Measurements from ENCODE around the gene ZDHHC4.

ZDHHC4 gene

GRCh38 chr7:6556196-6556595 is 21.1 kb upstream of the ZDHHC4 start:
- H3K27me3 ChIP-seq (ENCODE audit: control insufficient read depth, low read length), result peaks cover 3% of the 10 kb centered on the region; the same call in 1 of the 2 replicates
- no peaks in the 10 kb centered on the region for H3K9me2 ChIP-seq (replicated peaks; ENCODE audit: control insufficient read depth, low read length)
- H3K79me2 ChIP-seq (ENCODE audit: control insufficient read depth, low read length), result no peaks in the 10 kb centered on the region
- no peak overlapping the region for H3K4me2 ChIP-seq (ENCODE audit: low read length)
- TF ChIP-seq CTCF (IDR thresholded peaks at IDR 0.05; ENCODE audit: low read depth, low read length, poor library complexity, severe bottlenecking), result peak; percentile 69
- no peak for TF ChIP-seq EZH2phosphoT487 (IDR thresholded peaks at IDR 0.05; ENCODE audit: borderline replicate concordance, low read length)
- H3K36me3 ChIP-seq (ENCODE audit: control insufficient read depth, low read length), result no peaks in the 10 kb centered on the region
- H3K4me1 ChIP-seq (ENCODE audit: control insufficient read depth, low read length), result peaks cover 8% of the 10 kb centered on the region
- no peaks in the 10 kb centered on the region for H3F3A ChIP-seq (ENCODE audit: control insufficient read depth, insufficient read depth)
- H3K4me3 ChIP-seq (ENCODE audit: low read length), result no peak overlapping the region
- H3K9me3 ChIP-seq (ENCODE audit: control insufficient read depth, insufficient read depth, low read length), result no peaks in the 10 kb centered on the region
- H3K27ac ChIP-seq (ENCODE audit: low read depth, low read length), result no peak overlapping the region
- no peaks in the 10 kb centered on the region for H4K20me1 ChIP-seq (ENCODE audit: control insufficient read depth, insufficient read depth, low read depth, low read length)

- H3K9me3 ChIP-seq (ENCODE audit: control insufficient read depth, insufficient read depth, low read length), result no peaks in the 10 kb centered on the region
- H3K79me2 ChIP-seq (ENCODE audit: control insufficient read depth, low read length), result no peaks in the 10 kb centered on the region
- TF ChIP-seq CTCF (IDR thresholded peaks at IDR 0.05; ENCODE audit: low read depth, low read length, poor library complexity, severe bottlenecking), result peak; percentile 15
- no peak for TF ChIP-seq EZH2phosphoT487 (IDR thresholded peaks at IDR 0.05; ENCODE audit: borderline replicate concordance, low read length)
- no peaks in the 10 kb centered on the region for H3K9me2 ChIP-seq (replicated peaks; ENCODE audit: control insufficient read depth, low read length)
- H3K27me3 ChIP-seq (ENCODE audit: control insufficient read depth, low read length), result peaks cover 3% of the 10 kb centered on the region; the same call in 1 of the 2 replicates
- no peak overlapping the region for H3K27ac ChIP-seq (ENCODE audit: low read depth, low read length)
- H3F3A ChIP-seq (ENCODE audit: control insufficient read depth, insufficient read depth), result no peaks in the 10 kb centered on the region
- H3K36me3 ChIP-seq (ENCODE audit: control insufficient read depth, low read length), result no peaks in the 10 kb centered on the region
- no peaks in the 10 kb centered on the region for H4K20me1 ChIP-seq (ENCODE audit: control insufficient read depth, insufficient read depth, low read depth, low read length)
- H3K4me2 ChIP-seq (ENCODE audit: low read length), result no peak overlapping the region
- H3K4me1 ChIP-seq (ENCODE audit: control insufficient read depth, low read length), result peaks cover 8% of the 10 kb centered on the region
- H3K4me3 ChIP-seq (ENCODE audit: low read length), result no peak overlapping the region
Observed at GRCh38 chr7:6558837-6559236, 18.4 kb upstream of the ZDHHC4 start.

- Histone ChIP-seq H3K4me3 (ENCODE audit: low read length) (no peak overlapping the region), H3K27me3 (ENCODE audit: control insufficient read depth, low read length) (peaks cover 5% of the 10 kb centered on the region; the same call in 1 of the 2 replicates), H3K9me2 (replicated peaks; ENCODE audit: control insufficient read depth, low read length) (no peaks in the 10 kb centered on the region), H3K79me2 (ENCODE audit: control insufficient read depth, low read length) (no peaks in the 10 kb centered on the region), H3K4me2 (ENCODE audit: low read length) (no peak overlapping the region), H4K20me1 (ENCODE audit: control insufficient read depth, insufficient read depth, low read depth, low read length) (no peaks in the 10 kb centered on the region), H3F3A (ENCODE audit: control insufficient read depth, insufficient read depth) (no peaks in the 10 kb centered on the region), H3K9me3 (ENCODE audit: control insufficient read depth, insufficient read depth, low read length) (no peaks in the 10 kb centered on the region), H3K36me3 (ENCODE audit: control insufficient read depth, low read length) (no peaks in the 10 kb centered on the region), H3K27ac (ENCODE audit: low read depth, low read length) (no peak overlapping the region), H3K4me1 (ENCODE audit: control insufficient read depth, low read length) (peaks cover 3% of the 10 kb centered on the region)
- no peak for TF ChIP-seq CTCF (IDR thresholded peaks at IDR 0.05; ENCODE audit: low read depth, low read length, poor library complexity, severe bottlenecking)
- no peak for TF ChIP-seq EZH2phosphoT487 (IDR thresholded peaks at IDR 0.05; ENCODE audit: borderline replicate concordance, low read length)
Observed at GRCh38 chr7:6559896-6560295, 17.4 kb upstream of the ZDHHC4 start.

All from DOHH2 (cell line).